K562 (cell line): ENCODE data around the gene ZKSCAN3. TPM values are rescaled to one million over a fixed set of nuclear protein-coding genes. Genes with fewer than 3 reads are reported as not detected.
A peak's percentile ranks its signal among the peaks of the same experiment; 100 is the strongest.

ENCODE experiments used
- CSDE1 ChIP-seq, 2 experiments: fragments of 450-650 bp; IDR thresholded peaks; 2 replicates each; pipeline ENCODE4 v1.6.1; 2016; ENCODE audit warnings: mild to moderate bottlenecking in 1 of 2
- EGR1 ChIP-seq: fragments of 450-650 bp; conservative IDR thresholded peaks from 2 replicates; pipeline ENCODE4 v1.6.1; 2017; ENCODE audit warnings: mild to moderate bottlenecking
- ELF1 ChIP-seq: fragments of 200-800 bp; sonication (Bioruptor generic); IDR thresholded peaks from 2 replicates; pipeline ENCODE4 v1.6.1; 2016; ENCODE audit warnings: missing genetic modification characterization, missing compliant biosample characterization
- ESRRB ChIP-seq: fragments of 250-450 bp; sonication (Bioruptor Pico); IDR thresholded peaks from 2 replicates; pipeline ENCODE4 v1.5.0; 2020; ENCODE audit warnings: mild to moderate bottlenecking, moderate library complexity, borderline replicate concordance
- MTA3 ChIP-seq: fragments of 450-650 bp; formaldehyde crosslinking; IDR thresholded peaks from 2 replicates; pipeline ENCODE4 v1.6.1; 2017; ENCODE audit warnings: mild to moderate bottlenecking, borderline replicate concordance
- POU5F1 ChIP-seq: fragments of 150-350 bp; IDR thresholded peaks from 2 replicates; pipeline ENCODE4 v1.6.1; 2014; ENCODE audit warnings: borderline replicate concordance, low read length, low read depth, mild to moderate bottlenecking; ENCODE audit not compliant: partially characterized antibody
- ZNF3 ChIP-seq: fragments of 250-450 bp; sonication (Bioruptor Pico); IDR thresholded peaks from 2 replicates; pipeline ENCODE4 v1.5.0; 2021; ENCODE audit warnings: mild to moderate bottlenecking, moderate library complexity
- ZNF408 ChIP-seq: fragments of 250-450 bp; sonication (Bioruptor Pico); IDR thresholded peaks from 2 replicates; pipeline ENCODE4 v1.4.0; 2020; ENCODE audit warnings: low read depth, mild to moderate bottlenecking, moderate library complexity
- polyA plus RNA-seq, 8 experiments: library from polyadenylated mRNA; depleted of rRNA in 4 of 8; stranded (reverse) in 5 of 8; unstranded in 3 of 8; fragments of >200 nt; fragmentation: Nextera tagmentation in 2 of 8; fragmentation: Illumina TruSeq in 1 of 8; extraction: Ambion mirVana in 2 of 8; extraction: Trizol in 1 of 8; gene quantifications; 2 replicates each; pipeline versions ENCODE4 v1.2.1 to v1.2.3, GENCODE V29; 2011 to 2014; ENCODE audit warnings: inconsistent platforms in 1 of 8, missing spikeins in 1 of 8
- total RNA-seq, 7 experiments: library from RNA; depleted of rRNA in 6 of 7; stranded (reverse); fragments of >200 nt in 6 of 7; fragmentation: Illumina TruSeq in 2 of 7; extraction: Trizol in 2 of 7; gene quantifications; 2 replicates each; pipeline versions ENCODE4 v1.2.1 to v1.2.3, GENCODE V29; 2011 to 2021; ENCODE audit warnings: low replicate concordance in 1 of 7
- TF ChIP-seq, protein P1 (sequence below): sonication (generic); formaldehyde crosslinking; IDR thresholded peaks from 2 replicates; pipeline ENCODE4 v1.8.1; 2023; ENCODE audit warnings: mild to moderate bottlenecking, missing genetic modification reagents
- TF ChIP-seq, protein P2 (sequence below): fragments of 250-450 bp; sonication (Bioruptor Pico); IDR thresholded peaks from 2 replicates; pipeline ENCODE4 v1.4.0; 2020; ENCODE audit warnings: mild to moderate bottlenecking
- TF ChIP-seq, protein P3 (sequence below): fragments of 450-650 bp; IDR thresholded peaks from 2 replicates; pipeline ENCODE4 v1.6.1; 2014; ENCODE audit warnings: low read depth, mild to moderate bottlenecking, moderate library complexity, borderline replicate concordance
- TF ChIP-seq, protein P4 (sequence below): fragments of 450-650 bp; IDR thresholded peaks from 2 replicates; pipeline ENCODE4 v1.6.1; 2016; ENCODE audit warnings: mild to moderate bottlenecking
- TF ChIP-seq, protein P5 (sequence below): fragments of 250-450 bp; sonication (Bioruptor Pico); IDR thresholded peaks from 2 replicates; pipeline ENCODE4 v1.8.0; 2021; ENCODE audit warnings: moderate library complexity, mild to moderate bottlenecking, inconsistent platforms

The ZKSCAN3 gene
- total and polyA plus RNA-seq, 9 of the 15 experiments (the other 6 are each of a cell fraction or from before 2014, with no cell fraction given), result 3.0 to 12.4 (median 10.2) TPM

DNA sequence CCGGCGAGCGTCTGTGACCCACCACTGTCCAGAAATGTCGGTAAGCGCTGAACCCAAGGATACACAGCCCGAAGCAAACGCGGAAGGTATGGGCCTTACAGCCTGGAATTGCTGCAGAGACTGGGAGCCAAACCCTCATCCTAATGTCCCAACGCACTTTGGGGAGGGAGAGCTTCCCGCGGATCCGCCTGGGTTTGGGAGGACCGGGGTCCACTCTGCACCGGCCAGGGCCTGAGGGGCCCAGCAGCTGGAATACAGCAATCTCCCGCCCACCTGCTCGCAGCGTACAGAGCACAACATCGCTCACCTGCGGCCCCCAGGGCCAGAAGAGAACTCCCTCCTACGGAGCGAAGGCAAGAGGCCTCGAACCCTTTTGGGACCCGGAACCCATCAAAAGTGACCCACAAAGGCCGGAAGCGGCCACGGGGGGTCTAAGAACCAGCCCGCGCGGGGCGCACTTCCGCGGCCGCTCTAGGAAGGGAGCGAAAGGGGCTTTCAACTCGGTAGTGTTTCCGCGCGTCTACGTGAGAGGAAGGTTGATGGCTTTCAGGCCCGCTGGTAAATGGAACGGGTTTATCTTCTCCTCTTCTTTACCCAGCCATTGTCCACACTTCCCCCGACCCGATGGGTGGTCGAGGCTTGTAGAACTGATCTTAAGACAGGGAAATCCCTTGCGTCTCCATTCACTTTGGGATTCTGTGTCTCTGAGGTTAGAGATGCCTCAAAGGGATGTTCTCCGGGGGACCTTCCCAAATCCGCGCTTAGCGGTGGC, 49.8 kb downstream of the ZKSCAN3 start, which contains the start of gene ZSCAN12 (continued):
- TF ChIP-seq, protein P1, sequence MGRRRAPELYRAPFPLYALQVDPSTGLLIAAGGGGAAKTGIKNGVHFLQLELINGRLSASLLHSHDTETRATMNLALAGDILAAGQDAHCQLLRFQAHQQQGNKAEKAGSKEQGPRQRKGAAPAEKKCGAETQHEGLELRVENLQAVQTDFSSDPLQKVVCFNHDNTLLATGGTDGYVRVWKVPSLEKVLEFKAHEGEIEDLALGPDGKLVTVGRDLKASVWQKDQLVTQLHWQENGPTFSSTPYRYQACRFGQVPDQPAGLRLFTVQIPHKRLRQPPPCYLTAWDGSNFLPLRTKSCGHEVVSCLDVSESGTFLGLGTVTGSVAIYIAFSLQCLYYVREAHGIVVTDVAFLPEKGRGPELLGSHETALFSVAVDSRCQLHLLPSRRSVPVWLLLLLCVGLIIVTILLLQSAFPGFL (CRISPR knock-in tag), result peak; percentile 98
- TF ChIP-seq ESRRB (CRISPR knock-in tag) (no peak), CSDE1 (IDR thresholded peaks at IDR 0.05) (peak in 1 of 2 experiments; percentile 64; a peak in 1 of 4 replicates), EGR1 (no peak), ZNF408 (CRISPR knock-in tag) (no peak), MTA3 (peak; percentile 95), POU5F1 (peak; percentile 9), ZNF3 (CRISPR knock-in tag) (no peak), ELF1 (tag) (peak; percentile 98)
- TF ChIP-seq, protein P2, sequence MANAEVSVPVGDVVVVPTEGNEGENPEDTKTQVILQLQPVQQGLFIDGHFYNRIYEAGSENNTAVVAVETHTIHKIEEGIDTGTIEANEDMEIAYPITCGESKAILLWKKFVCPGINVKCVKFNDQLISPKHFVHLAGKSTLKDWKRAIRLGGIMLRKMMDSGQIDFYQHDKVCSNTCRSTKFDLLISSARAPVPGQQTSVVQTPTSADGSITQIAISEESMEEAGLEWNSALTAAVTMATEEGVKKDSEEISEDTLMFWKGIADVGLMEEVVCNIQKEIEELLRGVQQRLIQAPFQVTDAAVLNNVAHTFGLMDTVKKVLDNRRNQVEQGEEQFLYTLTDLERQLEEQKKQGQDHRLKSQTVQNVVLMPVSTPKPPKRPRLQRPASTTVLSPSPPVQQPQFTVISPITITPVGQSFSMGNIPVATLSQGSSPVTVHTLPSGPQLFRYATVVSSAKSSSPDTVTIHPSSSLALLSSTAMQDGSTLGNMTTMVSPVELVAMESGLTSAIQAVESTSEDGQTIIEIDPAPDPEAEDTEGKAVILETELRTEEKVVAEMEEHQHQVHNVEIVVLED (CRISPR knock-in tag), result peak; percentile 86
- TF ChIP-seq, protein P3, sequence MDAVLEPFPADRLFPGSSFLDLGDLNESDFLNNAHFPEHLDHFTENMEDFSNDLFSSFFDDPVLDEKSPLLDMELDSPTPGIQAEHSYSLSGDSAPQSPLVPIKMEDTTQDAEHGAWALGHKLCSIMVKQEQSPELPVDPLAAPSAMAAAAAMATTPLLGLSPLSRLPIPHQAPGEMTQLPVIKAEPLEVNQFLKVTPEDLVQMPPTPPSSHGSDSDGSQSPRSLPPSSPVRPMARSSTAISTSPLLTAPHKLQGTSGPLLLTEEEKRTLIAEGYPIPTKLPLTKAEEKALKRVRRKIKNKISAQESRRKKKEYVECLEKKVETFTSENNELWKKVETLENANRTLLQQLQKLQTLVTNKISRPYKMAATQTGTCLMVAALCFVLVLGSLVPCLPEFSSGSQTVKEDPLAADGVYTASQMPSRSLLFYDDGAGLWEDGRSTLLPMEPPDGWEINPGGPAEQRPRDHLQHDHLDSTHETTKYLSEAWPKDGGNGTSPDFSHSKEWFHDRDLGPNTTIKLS, result peak; percentile 94
- TF ChIP-seq, protein P4, sequence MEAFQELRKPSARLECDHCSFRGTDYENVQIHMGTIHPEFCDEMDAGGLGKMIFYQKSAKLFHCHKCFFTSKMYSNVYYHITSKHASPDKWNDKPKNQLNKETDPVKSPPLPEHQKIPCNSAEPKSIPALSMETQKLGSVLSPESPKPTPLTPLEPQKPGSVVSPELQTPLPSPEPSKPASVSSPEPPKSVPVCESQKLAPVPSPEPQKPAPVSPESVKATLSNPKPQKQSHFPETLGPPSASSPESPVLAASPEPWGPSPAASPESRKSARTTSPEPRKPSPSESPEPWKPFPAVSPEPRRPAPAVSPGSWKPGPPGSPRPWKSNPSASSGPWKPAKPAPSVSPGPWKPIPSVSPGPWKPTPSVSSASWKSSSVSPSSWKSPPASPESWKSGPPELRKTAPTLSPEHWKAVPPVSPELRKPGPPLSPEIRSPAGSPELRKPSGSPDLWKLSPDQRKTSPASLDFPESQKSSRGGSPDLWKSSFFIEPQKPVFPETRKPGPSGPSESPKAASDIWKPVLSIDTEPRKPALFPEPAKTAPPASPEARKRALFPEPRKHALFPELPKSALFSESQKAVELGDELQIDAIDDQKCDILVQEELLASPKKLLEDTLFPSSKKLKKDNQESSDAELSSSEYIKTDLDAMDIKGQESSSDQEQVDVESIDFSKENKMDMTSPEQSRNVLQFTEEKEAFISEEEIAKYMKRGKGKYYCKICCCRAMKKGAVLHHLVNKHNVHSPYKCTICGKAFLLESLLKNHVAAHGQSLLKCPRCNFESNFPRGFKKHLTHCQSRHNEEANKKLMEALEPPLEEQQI, result peak; percentile 99
- TF ChIP-seq, protein P5, sequence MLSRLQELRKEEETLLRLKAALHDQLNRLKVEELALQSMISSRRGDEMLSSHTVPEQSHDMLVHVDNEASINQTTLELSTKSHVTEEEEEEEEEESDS (CRISPR knock-in tag), result no peak
